ENCODE measurements around the gene LSS.
"Not testable (repeated sequence)": the region's sequence is repeated elsewhere in the genome, so short reads cannot be mapped to it uniquely, and the experiment has no call there.

The LSS gene

DNA sequence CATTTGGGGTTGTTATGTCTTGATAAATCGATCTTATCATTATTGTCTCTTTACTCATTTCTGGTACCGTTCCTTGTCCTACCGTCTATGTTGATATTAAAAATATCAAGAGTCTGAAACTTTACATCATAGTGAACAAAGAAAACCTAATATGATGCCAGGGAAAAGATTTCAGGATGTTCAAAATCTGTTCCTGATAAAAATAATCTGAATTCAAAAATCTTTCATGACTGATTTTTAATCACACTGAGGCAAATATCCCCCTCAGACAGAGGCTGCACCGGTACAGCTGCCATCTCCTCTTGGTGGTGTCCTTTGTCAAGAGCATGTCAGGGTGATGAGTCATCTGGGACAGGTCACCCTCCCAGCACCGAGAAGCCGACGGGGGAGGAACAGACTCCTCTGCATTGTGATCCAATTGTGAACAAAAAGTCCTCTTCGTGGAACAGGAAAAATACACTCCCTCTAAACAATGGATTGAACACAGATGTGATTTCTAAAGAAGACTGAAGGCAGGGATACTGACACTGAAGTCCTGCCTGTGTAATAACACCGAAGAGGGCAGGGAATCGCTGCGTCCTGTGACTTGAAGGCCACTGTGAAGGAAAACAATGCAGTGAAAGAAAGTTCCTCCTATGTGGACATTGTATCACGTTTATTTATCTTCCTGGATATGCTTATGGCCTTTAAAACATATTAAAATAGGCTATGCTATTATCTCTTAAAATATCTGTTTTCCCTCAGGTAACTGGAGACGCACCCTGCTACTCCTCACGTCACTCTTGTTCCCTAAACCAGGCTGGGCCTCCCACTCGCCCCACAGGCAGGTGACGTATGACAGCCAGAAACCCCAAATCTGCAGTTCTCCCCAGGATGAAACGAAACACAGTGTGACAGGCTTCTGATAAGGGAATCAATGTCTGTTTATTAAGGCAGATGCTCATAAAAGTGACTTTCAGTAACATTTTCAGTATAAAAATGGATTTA, 40.1 kb downstream of the LSS start:
- DNase-seq (ENCODE audit: low read depth in 1 of 2, low spot score in 1 of 2), result no peak

DNA sequence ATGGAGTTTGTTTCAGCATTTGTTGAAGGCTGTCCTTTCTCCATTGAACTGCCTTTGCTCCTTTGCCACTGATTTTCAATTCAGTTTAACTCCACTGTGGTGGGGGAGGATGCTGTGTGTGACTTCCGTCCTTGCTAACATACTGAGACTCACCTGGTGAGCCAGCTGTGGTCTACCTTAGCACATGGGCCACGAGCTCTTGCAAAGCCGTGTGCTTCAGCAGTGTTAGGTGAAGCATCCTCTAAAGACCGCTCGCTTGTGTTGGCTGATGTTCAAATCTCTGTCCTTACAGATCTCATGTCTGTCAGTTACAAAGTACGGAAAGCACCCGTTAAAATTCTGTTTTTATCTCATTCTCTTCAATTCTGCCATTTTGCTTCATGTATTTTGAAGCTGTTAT, 40.8 kb downstream of the LSS start:
- no peak for DNase-seq (ENCODE audit: low read depth in 1 of 2, low spot score in 1 of 2)

DNA sequence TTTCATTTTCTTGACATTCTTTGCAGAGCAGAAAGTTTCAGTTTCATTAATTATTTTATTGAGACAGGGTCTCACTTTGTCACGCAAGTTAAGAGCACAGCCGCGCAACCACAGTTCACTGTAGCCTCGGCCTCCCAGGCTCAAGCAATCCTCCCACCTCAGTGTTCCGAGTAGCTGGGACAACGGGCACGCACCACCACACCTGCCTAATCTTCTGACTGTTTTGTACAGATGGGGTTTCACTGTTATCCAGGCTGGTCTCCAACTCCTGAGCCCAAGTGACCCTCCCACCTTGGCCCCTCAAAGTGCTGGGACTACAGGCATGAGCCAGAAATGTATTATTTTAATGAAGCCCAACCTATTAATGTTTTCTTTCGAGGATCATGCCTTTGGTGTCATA, 41.3 kb downstream of the LSS start:
- no peak for DNase-seq (ENCODE audit: low read depth in 1 of 2, low spot score in 1 of 2)

DNA sequence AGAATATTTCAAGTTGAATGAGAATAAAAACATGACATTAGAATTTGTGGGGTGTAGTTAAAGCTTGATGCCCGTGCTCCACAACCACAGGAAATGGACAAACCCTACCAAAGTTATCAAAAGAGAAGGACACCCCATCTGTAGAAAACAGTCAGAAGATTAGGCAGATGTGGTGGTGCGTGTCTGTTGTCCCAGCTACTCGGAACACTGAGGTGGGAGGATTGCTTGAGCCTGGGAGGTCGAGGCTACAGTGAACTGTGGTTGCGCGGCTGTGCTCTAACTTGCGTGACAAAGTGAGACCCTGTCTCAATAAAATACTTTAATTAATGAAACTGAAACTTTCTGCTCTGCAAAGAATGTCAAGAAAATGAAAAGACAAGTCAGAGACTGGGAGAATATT, 42.9 kb downstream of the LSS start:
- no peak for DNase-seq (ENCODE audit: low read depth in 1 of 2, low spot score in 1 of 2)

DNA sequence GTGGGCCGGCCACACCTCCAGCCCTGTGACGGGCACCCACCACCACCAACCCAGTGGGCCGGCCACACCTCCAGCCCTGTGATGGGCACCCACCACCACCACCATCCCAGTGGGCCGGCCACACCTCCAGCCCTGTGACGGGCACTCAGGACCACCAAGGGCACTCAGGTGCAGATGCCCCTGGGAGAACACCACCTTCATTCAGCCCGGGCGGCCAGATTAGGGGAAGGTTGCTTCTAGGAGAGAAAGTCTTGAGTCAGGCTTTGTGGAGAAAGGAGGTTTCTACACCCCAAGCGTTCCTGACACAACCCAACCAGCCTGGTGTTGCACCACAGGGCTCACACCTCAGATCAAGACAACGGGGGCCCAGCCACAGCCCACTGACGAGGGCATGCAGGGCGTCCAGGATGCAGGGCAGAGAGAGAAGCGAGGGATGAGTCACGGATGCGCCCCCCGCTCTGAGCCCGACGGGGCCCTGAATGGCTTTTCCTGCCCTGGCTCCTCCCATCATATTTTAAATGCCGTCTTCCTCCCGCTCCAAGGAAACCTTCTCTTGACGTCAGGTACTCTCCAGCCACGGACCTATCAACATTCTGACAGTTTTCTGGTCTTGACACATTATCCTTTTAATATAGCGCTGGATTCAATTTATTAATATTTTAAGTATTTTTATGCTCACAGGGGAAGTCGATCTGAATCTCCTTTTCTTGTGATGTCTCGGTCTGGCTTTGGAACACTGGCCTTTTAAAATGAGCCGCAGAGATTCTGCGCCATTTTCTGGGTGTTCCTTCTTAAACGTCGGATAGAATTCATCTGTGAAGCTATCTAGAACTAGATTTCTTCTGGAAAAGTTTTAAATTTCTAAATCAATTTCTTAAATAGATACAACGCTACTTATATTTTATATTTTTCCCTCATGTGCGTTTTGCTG, 43.7 kb downstream of the LSS start:
- DNase-seq (ENCODE audit: low read depth in 1 of 2, low spot score in 1 of 2), result peak; percentile 32 to 62

DNA sequence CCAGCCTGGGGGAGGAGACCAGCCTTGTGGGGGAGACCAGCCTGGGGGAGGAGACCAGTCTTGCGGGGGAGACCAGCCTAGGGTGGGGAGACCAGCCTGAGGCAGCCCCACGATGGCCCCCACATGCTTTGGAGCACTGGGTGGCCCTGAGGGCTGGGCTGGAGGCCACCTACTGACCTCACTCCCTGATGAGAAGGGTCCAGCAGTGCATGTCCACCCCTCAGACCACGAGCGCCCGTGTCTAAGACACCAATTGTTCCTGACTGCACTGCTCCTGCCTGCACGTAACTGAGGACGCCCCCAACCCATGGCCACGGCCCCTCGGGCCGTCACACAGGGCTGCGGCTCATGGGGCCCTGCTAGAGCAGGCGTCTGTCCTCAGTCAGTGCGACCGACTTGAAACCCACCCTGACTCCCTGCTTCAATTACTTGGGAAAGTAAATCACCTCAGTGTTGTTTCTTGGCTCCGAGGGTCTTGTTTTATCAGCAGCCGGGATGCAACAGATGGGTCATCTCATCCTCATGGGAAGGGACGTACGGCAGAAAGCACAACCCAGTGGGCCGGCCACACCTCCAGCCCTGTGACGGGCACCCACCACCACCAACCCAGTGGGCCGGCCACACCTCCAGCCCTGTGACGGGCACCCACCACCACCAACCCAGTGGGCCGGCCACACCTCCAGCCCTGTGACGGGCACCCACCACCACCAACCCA, 44.5 kb downstream of the LSS start, which contains the start of gene SPATC1L:
SPATC1L (minus strand) TSS at position 550 of the 715 bp plus-strand sequence. CDS start 1,643 bp downstream, outside the sequence.
- peak in 1 of 2 donors; percentile 14 for DNase-seq (ENCODE audit: low read depth in 1 of 2, low spot score in 1 of 2)

DNA sequence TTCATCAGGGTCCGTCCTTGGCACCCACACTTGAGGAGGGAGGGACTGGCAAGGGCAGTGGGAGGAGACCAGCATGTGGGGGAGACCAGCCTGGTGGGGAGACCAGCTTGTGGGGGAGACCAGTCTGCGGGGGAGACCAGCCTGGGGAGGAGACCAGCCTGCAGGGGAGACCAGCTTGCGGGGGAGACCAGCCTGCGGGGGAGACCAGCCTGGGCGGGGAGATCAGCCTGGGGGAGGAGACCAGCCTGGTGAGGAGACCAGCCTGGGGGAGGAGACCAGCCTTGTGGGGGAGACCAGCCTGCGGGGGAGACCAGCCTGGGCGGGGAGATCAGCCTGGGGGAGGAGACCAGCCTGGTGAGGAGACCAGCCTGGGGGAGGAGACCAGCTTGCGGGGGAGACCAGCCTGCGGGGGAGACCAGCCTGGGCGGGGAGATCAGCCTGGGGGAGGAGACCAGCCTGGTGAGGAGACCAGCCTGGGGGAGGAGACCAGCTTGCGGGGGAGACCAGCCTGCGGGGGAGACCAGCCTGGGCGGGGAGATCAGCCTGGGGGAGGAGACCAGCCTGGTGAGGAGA, 45.2 kb downstream of the LSS start:
- not testable (repeated sequence) for DNase-seq (ENCODE audit: low read depth in 1 of 2, low spot score in 1 of 2)

DNA sequence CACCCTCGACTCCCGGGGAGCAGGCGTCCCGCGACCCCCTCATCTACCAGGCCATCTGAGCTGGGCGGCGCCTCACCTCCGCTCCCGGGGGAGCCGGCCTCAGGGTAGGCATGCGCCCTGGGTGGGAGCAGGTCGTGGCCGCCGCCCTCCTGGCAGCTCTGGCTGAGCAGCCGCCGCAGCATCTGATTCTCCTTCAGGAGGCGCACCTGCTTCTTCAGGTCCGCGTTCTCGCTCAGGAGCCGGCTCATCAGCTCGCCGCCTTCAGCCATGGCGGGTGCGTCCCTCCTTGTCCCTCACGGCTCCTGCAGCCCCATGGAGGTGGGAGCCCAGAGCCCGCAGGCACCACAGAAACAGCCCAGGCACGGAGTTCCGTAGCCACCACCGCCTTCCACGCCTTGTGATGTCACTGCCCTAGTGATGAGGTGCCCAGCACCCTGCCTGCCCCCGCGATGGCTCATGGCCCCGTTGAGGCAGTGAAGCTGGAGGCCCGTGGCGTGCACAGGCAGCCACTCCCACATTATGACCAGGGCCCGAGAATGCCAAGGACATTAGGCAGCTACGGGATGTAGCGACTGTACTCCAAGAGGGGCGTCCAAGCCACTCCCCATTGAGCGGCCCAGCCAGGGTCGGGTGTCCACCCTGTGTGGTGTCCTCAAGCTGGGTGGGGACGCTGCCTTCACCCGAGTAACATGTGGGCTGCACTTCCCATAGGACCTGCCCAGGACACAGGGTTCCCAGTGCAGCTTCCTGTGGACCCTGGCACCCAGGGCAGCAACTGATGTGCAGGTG, 45.8 kb downstream of the LSS start:
- DNase-seq (ENCODE audit: low read depth in 1 of 2, low spot score in 1 of 2), result no peak

DNA sequence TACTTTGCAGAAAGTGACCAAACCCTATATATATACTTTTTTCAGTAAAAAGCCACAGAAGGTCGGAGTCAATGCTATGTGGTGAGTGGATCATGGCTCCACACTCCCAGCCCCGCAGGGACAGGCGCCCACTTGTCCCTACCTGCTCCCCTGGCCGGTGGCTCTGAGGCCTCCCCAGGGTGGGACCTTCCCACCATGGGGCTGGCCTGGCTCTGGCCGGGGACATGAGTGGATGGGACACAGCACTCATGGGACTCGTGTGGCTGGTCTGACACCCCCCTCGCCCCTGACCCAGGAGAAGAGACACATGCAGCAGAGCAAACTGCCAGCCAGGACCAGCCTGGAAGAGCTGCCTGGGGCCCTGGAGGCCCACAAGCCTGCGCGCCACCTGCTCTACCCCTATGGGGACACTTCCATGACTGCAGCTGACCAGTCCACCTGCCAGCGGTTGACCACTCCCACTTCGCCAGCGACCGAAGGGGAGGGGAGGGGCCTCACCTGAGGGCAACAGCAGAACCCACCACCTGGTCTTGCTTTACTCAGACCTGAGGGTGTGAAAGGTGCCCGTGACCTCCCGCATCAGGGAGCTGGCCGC, 46.5 kb downstream of the LSS start:
- DNase-seq (ENCODE audit: low read depth in 1 of 2, low spot score in 1 of 2), result no peak

DNA sequence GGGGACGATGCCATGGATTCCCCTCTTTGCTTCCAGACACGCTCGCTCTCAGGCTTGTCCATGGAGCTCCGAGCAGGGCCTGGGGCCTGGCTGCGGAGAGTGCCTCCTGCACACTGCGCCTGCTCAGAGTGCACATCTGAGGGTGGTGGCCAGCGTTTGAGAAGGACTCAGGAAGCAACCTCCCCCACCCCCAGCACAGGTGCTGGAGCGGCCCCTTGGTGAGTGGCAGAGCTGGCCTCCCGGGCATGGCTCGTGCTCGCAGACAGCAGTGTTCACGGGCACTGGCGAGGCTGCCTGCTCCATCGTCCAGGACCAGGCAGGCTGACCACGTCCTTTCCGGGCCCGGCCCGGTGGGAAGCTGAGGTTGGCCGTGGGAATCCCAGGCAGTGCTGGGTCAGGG, 47.1 kb downstream of the LSS start:
- DNase-seq (ENCODE audit: low read depth in 1 of 2, low spot score in 1 of 2), result no peak

DNA sequence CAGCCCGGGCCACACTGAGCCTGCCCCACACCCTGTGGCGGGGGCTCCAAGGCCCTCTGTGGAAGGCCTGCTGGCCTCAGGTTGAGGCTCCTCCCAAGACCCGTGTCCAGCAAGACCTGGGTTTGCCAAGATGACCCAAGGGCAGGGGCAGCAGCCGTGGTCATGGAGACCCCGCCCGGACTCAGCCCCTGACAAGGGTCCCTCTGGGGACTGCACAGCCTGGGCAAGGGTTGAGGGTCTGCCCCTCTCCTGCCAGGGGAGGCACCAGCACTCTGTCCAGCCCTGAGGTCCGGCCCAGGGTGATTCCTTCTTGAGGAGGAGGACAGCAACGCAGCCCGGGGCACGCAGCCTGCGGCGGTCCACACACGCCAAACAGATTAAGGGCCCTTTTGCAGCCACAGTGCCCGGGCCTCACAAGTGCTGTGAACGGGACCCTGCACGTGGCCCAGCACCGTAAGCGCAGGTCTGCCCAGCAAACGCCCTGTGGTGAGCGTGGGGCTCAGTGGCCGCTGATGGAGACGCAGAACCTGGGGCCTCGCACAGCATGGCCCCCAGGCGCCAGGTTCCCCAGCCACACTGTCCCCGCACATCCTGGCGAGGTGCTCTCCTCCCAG, 47.7 kb downstream of the LSS start:
- no peak for DNase-seq (ENCODE audit: low read depth in 1 of 2, low spot score in 1 of 2)

DNA sequence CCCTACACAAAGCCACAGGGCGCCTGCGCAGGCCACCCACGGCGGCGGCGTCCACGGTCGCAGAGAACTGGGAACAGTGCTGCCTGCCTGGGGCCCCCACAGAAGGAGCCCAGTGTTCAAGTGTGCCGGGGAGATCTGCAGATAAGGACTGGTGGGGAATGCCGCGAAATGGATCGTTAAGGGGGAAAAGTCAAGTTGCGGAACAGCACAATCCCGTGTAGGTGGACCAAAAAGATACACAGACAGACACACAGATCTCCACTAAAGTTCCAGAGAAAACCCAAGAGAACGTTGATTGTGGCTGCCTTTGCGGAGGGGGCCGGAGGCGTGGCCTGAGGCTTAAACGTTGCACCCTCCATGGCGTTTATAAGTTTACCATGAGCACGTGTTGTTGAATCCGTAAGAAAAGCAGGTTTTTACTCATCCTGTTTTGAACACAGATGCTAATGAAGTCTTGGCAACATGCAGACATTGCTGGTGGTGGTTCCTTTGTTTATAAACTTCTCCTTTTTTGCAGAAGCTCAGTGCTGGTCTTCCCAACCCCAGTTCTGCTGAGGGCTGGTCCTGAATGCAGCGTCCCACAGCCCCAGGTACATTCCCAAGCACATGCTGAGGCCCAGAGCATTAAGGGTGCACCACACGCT, 48.4 kb downstream of the LSS start:
- DNase-seq (ENCODE audit: low read depth in 1 of 2, low spot score in 1 of 2), result no peak

DNA sequence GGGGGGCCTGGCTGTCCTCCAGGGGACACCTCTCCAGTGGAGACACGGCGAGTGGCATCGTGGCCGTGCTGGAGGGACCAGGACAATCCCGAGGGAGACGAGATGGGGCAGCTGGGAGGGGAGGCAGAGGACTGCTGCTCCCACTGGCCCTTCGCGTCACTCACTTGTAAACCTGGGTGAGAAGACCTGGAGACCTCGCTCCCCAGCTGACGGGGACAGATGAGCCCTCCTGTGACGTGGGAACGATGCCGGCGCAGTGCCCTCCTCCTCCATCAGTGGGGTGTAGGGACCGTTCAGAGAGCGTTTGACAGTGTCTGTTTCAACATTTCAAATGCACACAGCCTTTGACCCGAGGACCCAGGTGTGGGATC, 48.9 kb downstream of the LSS start:
- no peak for DNase-seq (ENCODE audit: low read depth in 1 of 2, low spot score in 1 of 2)

DNA sequence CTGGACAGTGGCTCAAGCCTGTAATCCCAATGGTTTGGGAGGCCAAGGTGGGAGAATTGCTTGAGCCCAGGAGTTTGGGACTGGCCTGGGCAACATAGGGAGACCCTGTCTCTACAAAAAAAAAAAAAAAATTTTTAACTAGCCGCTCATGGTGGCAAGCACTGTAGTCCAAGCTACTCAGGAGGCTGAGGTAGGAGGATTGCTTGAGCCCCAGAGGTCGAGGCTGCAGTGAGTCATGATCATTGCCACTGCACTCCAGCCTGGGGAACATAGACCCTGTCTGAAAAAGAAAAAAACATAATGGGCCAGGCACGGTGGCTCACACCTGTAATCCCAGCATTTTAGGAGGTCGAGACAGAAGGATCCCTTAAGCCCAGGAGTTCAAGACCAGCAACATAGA, 49.6 kb downstream of the LSS start:
- no peak for DNase-seq (ENCODE audit: low read depth in 1 of 2, low spot score in 1 of 2)

DNA sequence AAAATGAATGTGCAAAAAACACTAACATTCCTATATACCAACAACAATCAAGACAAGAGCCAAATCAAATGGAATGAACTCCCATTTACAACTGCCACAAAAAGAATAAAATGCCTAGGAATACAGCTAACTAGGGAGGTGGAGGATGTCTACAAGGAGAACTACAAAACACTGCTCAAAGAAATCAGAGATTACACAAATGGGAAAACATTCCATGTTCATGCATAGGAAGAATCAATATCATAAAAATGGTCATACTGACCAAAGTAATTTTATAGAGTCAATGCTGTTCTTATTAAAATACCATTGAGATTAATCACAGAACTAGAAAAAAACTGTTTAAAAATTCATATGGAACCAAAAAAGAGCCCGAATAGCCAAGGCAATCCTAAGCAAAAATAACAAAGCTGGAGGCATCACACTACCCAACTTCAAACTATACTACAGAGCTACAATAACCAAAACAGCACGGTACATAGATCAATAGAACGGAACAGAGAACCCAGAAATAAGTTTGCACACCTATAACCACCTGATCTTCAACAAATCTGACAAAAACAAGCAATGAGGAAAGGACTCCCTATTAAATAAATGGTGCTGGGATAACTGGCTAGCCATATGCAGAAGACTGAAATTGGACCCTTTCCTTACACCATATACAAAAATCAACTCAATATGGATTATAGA, 52.0 kb downstream of the LSS start:
- not testable (repeated sequence) for DNase-seq (ENCODE audit: low read depth in 1 of 2, low spot score in 1 of 2)

DNA sequence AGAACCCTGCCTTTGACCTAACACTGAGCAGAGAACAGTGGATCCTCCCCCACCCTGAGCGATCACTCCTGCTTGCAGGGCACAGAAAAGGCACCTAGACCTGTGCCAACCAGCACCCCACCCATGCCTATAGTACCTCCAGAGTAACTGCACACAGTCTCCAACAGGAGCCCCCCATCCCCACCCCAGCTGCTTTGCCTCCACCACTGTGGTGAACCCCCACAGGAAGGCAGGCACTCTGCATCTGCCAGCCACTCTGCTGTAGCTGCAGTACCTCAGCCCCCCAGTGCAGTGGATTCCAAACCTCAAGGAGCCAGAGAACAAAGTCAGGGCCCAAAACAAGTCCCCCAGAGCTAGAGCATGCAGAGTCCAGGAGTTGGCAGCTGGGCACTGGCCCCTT, 55.0 kb downstream of the LSS start:
- DNase-seq (ENCODE audit: low read depth in 1 of 2, low spot score in 1 of 2), result no peak

DNA sequence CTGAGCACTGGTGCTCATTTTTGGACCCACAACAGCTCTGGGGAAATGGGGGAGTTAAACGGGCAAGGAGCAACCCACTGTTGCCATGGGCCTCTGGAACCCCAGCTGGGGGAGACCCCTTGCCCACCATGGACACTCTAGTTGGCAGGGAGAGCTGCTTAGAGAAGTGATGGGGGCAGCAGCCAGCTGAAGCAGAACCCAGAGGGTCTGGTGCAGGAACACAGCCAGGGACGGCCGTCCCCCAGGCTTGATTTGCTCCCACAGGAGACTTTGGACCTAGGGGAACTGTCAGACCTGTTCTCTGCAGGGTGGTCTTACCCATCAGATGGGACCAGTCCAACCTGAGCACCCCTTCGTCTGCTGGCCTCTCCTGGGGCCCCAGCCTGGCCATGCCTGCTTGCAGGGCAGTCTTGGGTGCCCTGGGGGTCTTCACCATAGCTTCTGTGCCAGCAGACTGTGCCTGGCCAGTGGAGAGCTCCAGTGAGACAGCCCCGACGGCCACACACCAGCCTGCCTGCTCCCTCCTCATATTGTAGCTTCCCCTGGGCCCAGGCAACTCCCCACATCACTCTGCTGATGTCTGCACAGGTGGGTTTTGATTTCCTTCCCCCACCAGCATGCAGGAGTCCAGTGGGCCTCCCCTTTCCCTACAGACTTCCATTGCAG, 55.6 kb downstream of the LSS start:
- DNase-seq (ENCODE audit: low read depth in 1 of 2, low spot score in 1 of 2), result no peak

All from activated CD4-positive, alpha-beta T cell treated with anti-CD3 and anti-CD28 coated beads, Interleukin-2, amount 50 U/mL, for 24 hours (primary cell).